PC-3 (cell line): Measurements from ENCODE around the gene NUP50. TPM values are rescaled to one million over a fixed set of nuclear protein-coding genes. Genes with fewer than 3 reads are reported as not detected.

Experiments used
- ATAC-seq: fragments of 200-7000 bp; cut with Tn5 transposase; 2 replicates; pipeline ENCODE4 v1.9.1; 2020; ENCODE audit warnings: mild to moderate bottlenecking, moderate library complexity
- Bru-seq: library from RNA; stranded (reverse); fragments of 400-500 nt; gene quantifications from one replicate; lab custom pipeline; 2021; lab: Mats Ljungman, UMichigan
- BruChase-seq, 2 experiments: library from RNA; stranded (reverse); fragments of 400-500 nt; gene quantifications; one replicate each; lab custom pipeline; 2021; lab: Mats Ljungman, UMichigan
- BruUV-seq: library from RNA; stranded (reverse); fragments of 400-500 nt; replicated peaks from 2 replicates; lab custom pipeline; 2021; lab: Mats Ljungman, UMichigan
- CTCF ChIA-PET: fragments of 300-600 bp; sonication (Branson Sonifier 250); formaldehyde crosslinking; loops from one replicate; lab custom pipeline; 2022; ENCODE audit warnings: antibody characterized with exemption; lab: Charles Lee
- POLR2A ChIA-PET: fragments of 300-600 bp; sonication (Branson Sonifier 250); formaldehyde crosslinking; loops from one replicate; lab custom pipeline; 2022; ENCODE audit warnings: antibody characterized with exemption; ENCODE audit not compliant: unreplicated experiment; lab: Charles Lee
- DNase-seq: peaks from one replicate; pipeline ENCODE4 v3.0.0-alpha.2; 2015
- H2AFZ ChIP-seq: fragments of 300-600 bp; sonication (generic); 2 replicates; pipeline ENCODE4 v1.6.0; 2016; ENCODE audit warnings: antibody characterized with exemption, low read length
- H3F3A ChIP-seq: fragments of 300-600 bp; sonication (generic); one replicate; pipeline ENCODE4 v1.6.0; 2017; ENCODE audit warnings: antibody characterized with exemption, low read length, control low read depth, mild to moderate bottlenecking; ENCODE audit not compliant: unreplicated experiment
- H3K27ac ChIP-seq: fragments of 300-600 bp; sonication (generic); 2 replicates; pipeline ENCODE4 v1.5.1; 2016; ENCODE audit warnings: mild to moderate bottlenecking, low read length
- H3K27me3 ChIP-seq: fragments of 300-600 bp; sonication (generic); 2 replicates; pipeline ENCODE4 v1.6.1; 2016; ENCODE audit warnings: low read length, mixed read lengths
- H3K36me3 ChIP-seq: fragments of 300-600 bp; sonication (generic); 2 replicates; pipeline ENCODE4 v1.6.1; 2016; ENCODE audit warnings: low read depth, mixed run types, low read length, mixed read lengths
- H3K4me1 ChIP-seq: fragments of 300-600 bp; sonication (generic); 2 replicates; pipeline ENCODE4 v1.5.1; 2016; ENCODE audit warnings: low read length; ENCODE audit not compliant: insufficient read depth
- H3K4me2 ChIP-seq: fragments of 300-600 bp; sonication (generic); 2 replicates; pipeline ENCODE4 v1.6.0; 2016; ENCODE audit warnings: low read length
- H3K4me3 ChIP-seq: fragments of 300-600 bp; sonication (generic); 2 replicates; pipeline ENCODE4 v1.5.1; 2016; ENCODE audit warnings: mild to moderate bottlenecking, low read length, mixed read lengths
- H3K79me2 ChIP-seq: fragments of 300-600 bp; sonication (generic); 2 replicates; pipeline ENCODE4 v1.6.1; 2017; ENCODE audit warnings: low read length, mixed read lengths
- H3K9ac ChIP-seq: fragments of 300-600 bp; sonication (generic); 2 replicates; pipeline ENCODE4 v1.6.0; 2016; ENCODE audit warnings: mild to moderate bottlenecking, low read length
- H3K9me2 ChIP-seq: fragments of 300-600 bp; sonication (generic); replicated peaks from 2 replicates; pipeline ENCODE4 v1.6.1; 2016; ENCODE audit warnings: mixed run types, low read length, mixed read lengths
- H3K9me3 ChIP-seq: fragments of 300-600 bp; sonication (generic); 2 replicates; pipeline ENCODE4 v1.6.1; 2016; ENCODE audit warnings: low read length, mixed read lengths
- H4K20me1 ChIP-seq: fragments of 300-600 bp; sonication (generic); 2 replicates; pipeline ENCODE4 v1.6.1; 2016; ENCODE audit warnings: low read length, mixed read lengths
- CTCF ChIP-seq: fragments of 300-600 bp; sonication (generic); conservative IDR thresholded peaks from 2 replicates; pipeline ENCODE4 v1.5.1; 2017; ENCODE audit warnings: antibody characterized with exemption, low read depth, mild to moderate bottlenecking, low read length
- EZH2 ChIP-seq: fragments of 300-600 bp; sonication (generic); IDR thresholded peaks from one replicate; pipeline ENCODE4 v1.6.1; 2017; ENCODE audit warnings: antibody characterized with exemption, mild to moderate bottlenecking, low read length; ENCODE audit not compliant: unreplicated experiment
- EZH2phosphoT487 ChIP-seq: fragments of 300-600 bp; sonication (generic); IDR thresholded peaks from 2 replicates; pipeline ENCODE4 v1.6.1; 2018; ENCODE audit warnings: mild to moderate bottlenecking, antibody characterized with exemption, low read length, borderline replicate concordance
- intact Hi-C: fragments of 100-400 bp; cut with micrococcal nuclease; formaldehyde crosslinking; loops from 2 replicates; pipeline ENCODE4 v1.9.0; 2023
- long read RNA-seq: library from polyadenylated mRNA; unstranded; transcript quantifications from one replicate; pipeline ENCODE4 v2.0.0, GENCODE V29; 2021; ENCODE audit not compliant: unreplicated experiment
- total RNA-seq: library from RNA; depleted of rRNA; stranded (reverse); fragments of >200 nt; gene quantifications from 2 replicates; pipeline ENCODE4 v1.2.3, GENCODE V29; 2014; rRNA removed

The NUP50 gene
- total RNA-seq (65.0 and 69.9 TPM in 2 replicates), Bru-seq, nascent RNA (percentile 87 among the genes with signal in this experiment), BruChase-seq, experiment 1, labeled RNA remaining after a 6-hour chase (percentile 98 among the genes with signal in this experiment), BruChase-seq, experiment 2, labeled RNA remaining after a 2-hour chase (percentile 96 among the genes with signal in this experiment)
- long read RNA-seq, full-length matches to known transcripts, result 116 of 195 reads
- long read RNA-seq, partial matches to known transcripts, result 9 of 195 reads
- long read RNA-seq, other reads (novel, unspliced or antisense), result 70 of 195 reads

- no peaks in the 10 kb centered on the region for H3K9me2 ChIP-seq
- H3F3A ChIP-seq, result peaks cover 3% of the 10 kb centered on the region
- POLR2A ChIA-PET, result interaction anchor here (0.6 to 1.0 kb wide), 3 partner anchors 43 to 470 kb away, joined by 3 to 16 read pairs (median 3); no protein-coding TSS in a partner anchor
- TF ChIP-seq CTCF (no peak), EZH2phosphoT487 (0 out of 2 replicates have a peak, but pooled peaks have one; percentile 36)
- H3K9me3 ChIP-seq, result no peaks in the 10 kb centered on the region
- H3K27me3 ChIP-seq, result no peaks in the 10 kb centered on the region
- peaks cover 93% of the 10 kb centered on the region for H3K79me2 ChIP-seq
- H2AFZ ChIP-seq, result peak within 1 kb of the TSS; percentile 72
- peak within 1 kb of the TSS; percentile 98 for H3K4me2 ChIP-seq
- H3K4me3 ChIP-seq, result peak within 1 kb of the TSS; percentile 99
- ATAC-seq (peak; percentile 60), DNase-seq (peak; percentile 95)
- H3K9ac ChIP-seq, result peak within 1 kb of the TSS; percentile 100
- peaks cover 16% of the 10 kb centered on the region for H3K36me3 ChIP-seq
- peaks cover 13% of the 10 kb centered on the region for H4K20me1 ChIP-seq
- peaks cover 28% of the 10 kb centered on the region for H3K4me1 ChIP-seq
- intact Hi-C loops, result loop anchor here (5.0 kb wide), 1 partner anchor 61 kb away; no protein-coding TSS in a partner anchor
- CTCF ChIA-PET, result interaction anchor here (0.5 kb wide), 1 partner anchor 14 kb away, joined by 3 read pairs; no protein-coding TSS in a partner anchor
- BruUV-seq, result no TSS peak
- H3K27ac ChIP-seq, result peak within 1 kb of the TSS; percentile 99
These were observed at the start of gene NUP50 for GRCh38 chr22:45163451-45164269. TSS of gene NUP50 (plus strand) at chr22:45163925. CDS start at chr22:45168178, 4,253 bp downstream.

GRCh38 chr22:45120440-45120839, 43.3 kb upstream of the NUP50 start:
- POLR2A ChIA-PET, result interaction anchor here (0.6 to 1.0 kb wide), 2 partner anchors 29 to 43 kb away, joined by 4 to 16 read pairs; partner anchors contain the start of gene NUP50
- Histone ChIP-seq H2AFZ (peak overlapping the region; percentile 65), H3K36me3 (no peaks in the 10 kb centered on the region), H3K79me2 (no peaks in the 10 kb centered on the region), H3K9me3 (no peaks in the 10 kb centered on the region), H3F3A (no peaks in the 10 kb centered on the region), H4K20me1 (no peaks in the 10 kb centered on the region), H3K4me3 (peak overlapping the region; percentile 51), H3K4me2 (peak overlapping the region; percentile 56), H3K4me1 (peaks cover 8% of the 10 kb centered on the region), H3K9me2 (no peaks in the 10 kb centered on the region), H3K9ac (no peak overlapping the region), H3K27ac (peak overlapping the region; percentile 68), H3K27me3 (no peaks in the 10 kb centered on the region)
- DNase-seq (no peak), ATAC-seq (no peak)
- CTCF ChIA-PET, result no interaction called here
- intact Hi-C loops, result no loop called here
- TSS peak; percentile 67 for BruUV-seq
- no peak for TF ChIP-seq EZH2
- TF ChIP-seq EZH2phosphoT487, result no peak
- TF ChIP-seq CTCF, result no peak
